HG02798 (cell line): ENCODE measurements around the gene KIAA1549.
"Not testable (repeated sequence)": the region's sequence is repeated elsewhere in the genome, so short reads cannot be mapped to it uniquely, and the experiment has no call there.

Experiments
- ATAC-seq: cut with Tn5 transposase; IDR thresholded peaks from one replicate; pipeline ENCODE4 v1.9.1; 2021; ENCODE audit warnings: mild to moderate bottlenecking; ENCODE audit not compliant: unreplicated experiment, poor library complexity

KIAA1549 gene

GRCh38 chr7:138981332-138982203, at the start of gene KIAA1549:
Gene KIAA1549 (minus strand): TSS chr7:138981389. CDS start chr7:138981269, 120 bp downstream.
- peak; percentile 91 for ATAC-seq

- ATAC-seq: no peak
These were observed 48.2 kb upstream of the KIAA1549 start for GRCh38 chr7:139029353-139029752.

- ATAC-seq: no peak
These were observed 45.4 kb upstream of the KIAA1549 start for GRCh38 chr7:139026551-139026950.

GRCh38 chr7:139025861-139026260, 44.7 kb upstream of the KIAA1549 start:
- not testable (repeated sequence) for ATAC-seq

GRCh38 chr7:139023076-139023475, 41.9 kb upstream of the KIAA1549 start:
- no peak for ATAC-seq

- no peak for ATAC-seq
These were observed 41.1 kb upstream of the KIAA1549 start for GRCh38 chr7:139022286-139022685.

- ATAC-seq: no peak
These were observed 37.7 kb upstream of the KIAA1549 start for GRCh38 chr7:139018910-139019309.

- peak; percentile 90 for ATAC-seq
These were observed 35.8 kb upstream of the KIAA1549 start for GRCh38 chr7:139016931-139017511.

- no peak for ATAC-seq
These were observed 30.2 kb upstream of the KIAA1549 start for GRCh38 chr7:139011373-139011772.

GRCh38 chr7:139004321-139005090, 23.3 kb upstream of the KIAA1549 start:
- no peak for ATAC-seq

GRCh38 chr7:138999414-138999813, 18.2 kb upstream of the KIAA1549 start:
- ATAC-seq: no peak

- no peak for ATAC-seq
These were observed 10.9 kb upstream of the KIAA1549 start for GRCh38 chr7:138992052-138992531.

- ATAC-seq: no peak
These were observed 6.5 kb upstream of the KIAA1549 start for GRCh38 chr7:138987686-138988085.

- no peak for ATAC-seq
These were observed 1.0 kb upstream of the KIAA1549 start for GRCh38 chr7:138982204-138982623.

GRCh38 chr7:138980563-138981291, 462 bp downstream of the KIAA1549 start:
- ATAC-seq: peak; percentile 48

- ATAC-seq: no peak
These were observed 1.1 kb downstream of the KIAA1549 start for GRCh38 chr7:138979988-138980562.

GRCh38 chr7:138979226-138979979, 1.8 kb downstream of the KIAA1549 start:
- no peak for ATAC-seq

- ATAC-seq: no peak
These were observed 2.5 kb downstream of the KIAA1549 start for GRCh38 chr7:138978541-138979184.

GRCh38 chr7:138976161-138976560, 5.0 kb downstream of the KIAA1549 start:
- ATAC-seq: not testable (repeated sequence)
